GM19452 (cell line): Measurements from ENCODE around the gene SEPTIN1.
"Not testable (repeated sequence)": the region's sequence is repeated elsewhere in the genome, so short reads cannot be mapped to it uniquely, and the experiment has no call there.

Experiments
- ATAC-seq: cut with Tn5 transposase; IDR thresholded peaks from one replicate; pipeline ENCODE4 v1.9.1; 2021; ENCODE audit not compliant: unreplicated experiment

Gene SEPTIN1

DNA sequence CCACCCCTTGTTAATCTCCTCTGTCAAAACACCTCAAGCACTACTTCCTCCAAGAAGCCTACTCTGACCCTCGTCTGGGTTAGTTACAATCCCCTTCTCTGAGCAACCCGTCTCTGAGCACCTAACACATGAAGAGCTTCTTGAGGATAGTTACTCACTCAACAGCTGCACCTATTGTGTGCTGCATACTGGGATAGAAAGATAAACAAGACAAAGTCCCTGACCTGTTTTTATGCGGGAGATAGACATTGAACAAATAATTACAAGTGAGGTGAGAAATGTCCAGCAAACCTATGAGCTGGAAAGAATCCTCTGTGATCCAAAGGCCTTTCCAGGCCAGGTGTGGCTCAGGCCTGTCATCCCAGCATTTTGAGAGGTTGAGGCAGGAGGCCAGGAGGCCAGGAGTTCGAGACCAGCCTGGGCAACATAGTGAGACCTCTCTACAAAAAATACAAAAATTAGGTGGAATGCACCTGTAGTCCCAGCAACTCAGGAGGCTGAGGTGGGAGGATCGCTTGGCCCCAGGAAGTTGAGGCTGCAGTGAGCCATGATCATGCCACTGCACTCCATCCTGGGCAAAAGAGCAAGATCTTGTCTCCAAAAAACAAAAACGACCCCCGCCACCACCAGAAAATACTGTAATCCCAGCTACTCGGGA is 19.5 kb upstream of the SEPTIN1 start:
- ATAC-seq: no peak

- ATAC-seq: no peak
Measured at GRCh38 chr16:30399435-30400186, 17.2 kb upstream of the SEPTIN1 start.

DNA sequence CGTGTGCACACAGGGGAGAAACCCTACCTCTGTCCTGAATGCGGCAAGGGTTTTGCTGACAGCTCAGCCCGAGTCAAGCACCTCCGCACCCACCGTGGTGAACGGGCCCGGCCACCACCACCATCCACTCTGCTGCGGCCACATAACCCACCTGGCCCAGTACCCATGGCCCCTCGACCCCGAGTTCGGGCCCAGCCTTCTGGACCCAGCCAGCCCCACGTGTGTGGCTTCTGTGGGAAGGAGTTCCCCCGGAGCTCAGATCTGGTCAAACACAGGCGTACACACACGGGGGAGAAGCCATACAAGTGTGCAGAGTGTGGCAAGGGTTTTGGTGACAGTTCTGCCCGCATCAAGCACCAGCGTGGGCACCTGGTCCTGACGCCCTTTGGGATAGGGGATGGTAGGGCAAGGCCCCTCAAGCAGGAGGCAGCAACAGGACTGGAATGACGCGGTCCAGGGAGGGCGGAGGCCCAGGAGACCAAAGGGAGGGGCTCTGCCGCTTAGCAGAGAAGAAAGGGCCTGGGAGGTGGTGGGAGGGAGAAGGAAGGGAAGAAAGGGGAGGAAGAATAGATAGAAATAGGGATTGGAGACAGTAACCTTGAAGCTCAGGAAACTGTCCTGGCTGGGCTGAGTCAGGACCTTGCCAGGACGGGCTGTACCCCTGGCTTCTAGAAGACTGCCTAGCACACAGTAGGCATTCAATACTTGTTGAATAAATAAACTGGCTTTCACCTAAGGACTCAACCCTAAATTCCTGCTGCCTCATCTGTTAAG is 16.5 kb upstream of the SEPTIN1 start:
- no peak for ATAC-seq

- ATAC-seq: no peak
Measured at GRCh38 chr16:30397776-30398660, 15.7 kb upstream of the SEPTIN1 start.

GRCh38 chr16:30397056-30397455 is 14.7 kb upstream of the SEPTIN1 start:
- no peak for ATAC-seq

DNA sequence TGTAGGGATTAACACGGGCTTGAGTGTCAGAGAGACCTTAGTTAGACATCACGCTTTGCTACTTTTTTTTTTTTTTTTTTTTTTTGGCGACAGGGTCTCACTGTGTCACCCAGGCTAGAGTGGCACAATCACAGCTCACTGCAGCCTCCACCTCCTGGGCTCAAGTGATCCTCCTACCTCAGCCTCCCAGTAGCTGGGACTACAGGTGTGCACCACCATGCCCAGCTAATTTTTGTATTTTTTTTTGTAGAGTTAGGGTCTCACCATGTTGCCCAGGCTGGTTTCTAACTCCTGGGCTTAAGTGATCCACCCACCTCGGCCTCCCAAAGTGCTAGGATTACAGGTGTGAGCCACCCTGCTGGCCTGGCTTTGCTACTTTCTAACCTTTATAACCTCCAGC is 14.3 kb upstream of the SEPTIN1 start:
- ATAC-seq: not testable (repeated sequence)

DNA sequence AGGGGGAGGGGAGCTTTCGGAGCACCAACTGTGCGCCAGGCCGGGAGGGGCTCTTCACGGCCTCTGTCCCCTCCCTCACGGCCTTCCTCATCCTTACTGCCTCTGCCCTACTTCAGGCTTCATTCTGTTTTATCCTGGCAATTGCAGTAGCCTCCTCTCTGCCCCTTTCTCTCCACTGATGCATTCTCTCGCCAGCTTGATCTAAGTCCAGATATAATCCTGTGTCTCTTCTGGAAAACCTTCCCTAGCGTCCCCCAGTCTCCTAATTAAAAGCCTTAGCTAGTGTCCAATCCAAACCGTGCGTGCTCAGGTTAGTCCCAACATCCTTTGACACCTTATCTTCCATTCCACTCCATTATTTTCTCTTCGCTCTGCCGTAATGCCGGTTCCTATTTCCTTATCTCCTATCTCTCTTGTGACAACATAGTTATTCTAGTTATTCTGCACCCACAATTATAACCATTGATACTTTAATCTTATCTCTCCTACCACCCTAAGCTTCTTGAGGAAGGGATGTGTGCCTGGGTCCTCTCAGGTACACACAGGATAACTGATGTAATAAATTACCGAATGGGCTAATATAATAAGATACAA is 13.7 kb upstream of the SEPTIN1 start:
- no peak for ATAC-seq

GRCh38 chr16:30395155-30395991 is 13.0 kb upstream of the SEPTIN1 start, which contains the start of gene ZNF48:
Gene ZNF48 (plus strand): TSS chr16:30395420. CDS start chr16:30395795, 375 bp downstream.
- ATAC-seq: peak; percentile 68

DNA sequence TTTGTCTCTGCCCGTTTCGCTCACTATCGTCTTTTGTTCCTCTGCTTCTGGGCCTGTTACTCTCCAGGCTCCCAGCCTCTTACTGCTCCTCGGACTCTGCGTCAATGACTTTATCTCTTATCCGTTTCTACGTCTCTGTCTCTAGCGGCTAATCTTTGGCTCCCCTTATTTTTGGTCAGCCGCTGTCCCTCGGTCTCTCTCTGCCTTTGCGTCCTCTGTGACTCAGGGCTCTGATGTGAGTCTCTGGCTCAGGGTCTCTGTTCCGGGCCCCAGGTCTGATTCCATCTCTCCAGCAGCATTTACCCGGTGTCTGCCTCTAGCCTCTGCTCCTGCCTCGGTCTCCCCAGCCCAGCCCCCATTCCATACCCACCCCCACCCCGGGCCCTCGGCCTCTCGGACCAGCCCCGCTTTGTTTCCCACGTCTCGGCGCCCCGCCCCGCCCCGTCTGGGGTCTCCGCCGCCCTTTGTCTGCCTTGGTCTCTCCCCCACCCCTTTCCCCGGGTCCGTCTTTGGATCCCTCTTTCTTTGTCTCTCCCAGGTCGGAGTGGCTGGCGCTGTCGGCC is 12.3 kb upstream of the SEPTIN1 start:
- ATAC-seq: no peak

GRCh38 chr16:30383521-30383920 is 1.2 kb upstream of the SEPTIN1 start:
- no peak for ATAC-seq

DNA sequence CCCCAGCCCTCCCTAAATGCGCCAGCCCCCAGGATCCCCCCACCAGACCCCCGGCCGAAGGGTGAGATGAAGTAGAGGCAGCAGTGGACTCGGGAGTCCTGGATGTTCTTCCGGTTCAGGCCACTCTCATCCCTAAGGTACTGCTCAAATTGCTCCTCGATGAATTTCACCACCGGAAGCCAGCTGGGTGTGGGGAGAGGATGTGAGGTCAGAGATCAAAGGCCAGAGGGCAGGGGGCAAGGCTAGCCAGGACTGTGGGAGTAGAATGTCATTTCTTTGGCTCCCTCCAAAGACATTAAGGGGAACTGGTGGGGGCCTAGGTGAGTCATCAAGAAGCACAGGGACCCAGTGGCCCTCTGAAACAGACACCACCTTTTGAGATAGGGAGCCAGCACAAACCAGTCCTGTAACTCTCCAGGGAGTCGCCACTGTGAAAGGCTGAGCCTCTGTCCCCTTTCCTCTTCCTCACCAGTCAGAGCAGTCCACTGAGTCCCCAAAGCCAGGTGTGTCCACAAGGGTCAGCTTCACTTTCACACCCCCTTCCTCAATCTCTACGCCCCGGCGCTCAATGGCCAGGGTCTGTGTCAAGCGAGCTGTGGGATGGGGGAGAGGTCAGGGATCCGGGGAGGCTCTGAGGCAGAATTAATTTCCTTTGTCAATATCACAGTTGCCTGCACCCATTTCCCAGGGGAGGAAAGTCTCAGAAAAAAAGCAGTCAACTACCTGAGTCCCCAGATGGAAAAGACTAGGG is 895 bp downstream of the SEPTIN1 start:
- ATAC-seq: no peak

- ATAC-seq: no peak
Measured at GRCh38 chr16:30380803-30381208, 1.6 kb downstream of the SEPTIN1 start.

DNA sequence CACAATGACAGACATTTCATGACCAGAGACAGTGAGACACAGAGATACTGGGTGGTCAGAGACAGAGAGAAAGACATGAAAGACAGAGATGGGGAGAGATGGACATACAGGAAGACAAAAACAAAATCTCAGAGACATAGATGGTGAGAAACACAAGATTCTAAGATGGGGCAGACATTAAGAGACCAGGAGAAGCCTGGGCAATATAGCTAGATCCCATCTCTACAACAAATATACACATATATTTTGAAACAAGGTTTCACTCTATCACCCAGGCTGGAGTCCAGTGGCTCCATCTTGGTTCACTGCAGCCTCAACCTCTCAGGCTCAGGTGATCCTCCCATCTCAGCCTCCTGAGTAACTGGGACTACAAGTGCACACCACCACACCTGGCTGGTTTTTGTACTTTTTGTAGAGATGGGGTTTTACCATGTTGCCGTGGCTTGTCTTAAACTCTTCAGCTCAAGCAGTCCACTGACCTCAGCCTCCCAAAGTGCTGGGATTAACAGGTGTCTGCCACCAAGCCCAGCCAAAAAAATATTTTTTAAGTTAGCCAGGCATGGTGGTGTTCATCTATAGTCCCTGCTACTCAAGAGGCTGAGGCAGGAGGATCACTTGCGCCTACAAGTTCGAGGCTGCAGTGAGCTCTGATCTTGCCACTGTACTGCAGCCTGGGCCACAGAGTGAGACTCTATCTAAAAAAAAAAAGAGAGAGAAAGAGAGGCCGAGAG is 2.1 kb downstream of the SEPTIN1 start:
- ATAC-seq: no peak

DNA sequence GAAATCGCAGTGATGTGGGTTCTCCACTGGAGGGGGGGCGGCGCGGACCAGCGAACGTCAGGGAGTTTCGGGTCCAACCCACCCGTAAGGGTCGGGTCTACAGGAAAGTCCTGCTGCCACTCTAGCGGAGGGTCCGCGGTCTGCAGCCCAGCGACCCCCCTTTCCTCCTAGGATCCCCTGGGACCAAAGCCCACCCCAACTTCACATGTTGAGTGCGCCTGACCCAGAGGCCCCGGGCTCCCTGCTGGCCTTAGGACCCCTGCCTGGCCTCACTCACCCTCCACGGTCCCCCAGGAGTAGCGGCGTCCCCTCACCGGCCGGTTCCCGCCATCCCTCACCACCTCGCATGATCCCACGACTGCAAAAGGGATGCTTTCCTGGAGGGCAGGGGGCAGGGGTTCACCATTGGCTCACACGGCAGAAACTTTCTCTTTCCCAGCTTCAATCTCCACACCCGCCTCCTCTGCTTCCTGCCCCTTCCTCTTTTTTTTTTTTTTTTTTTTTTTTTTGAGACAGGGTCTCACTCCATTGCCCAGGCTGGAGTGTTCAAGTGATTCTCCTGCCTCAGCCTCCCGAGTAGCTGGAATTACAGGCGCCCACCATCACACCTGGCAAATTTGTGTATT is 3.1 kb downstream of the SEPTIN1 start:
- no peak for ATAC-seq

DNA sequence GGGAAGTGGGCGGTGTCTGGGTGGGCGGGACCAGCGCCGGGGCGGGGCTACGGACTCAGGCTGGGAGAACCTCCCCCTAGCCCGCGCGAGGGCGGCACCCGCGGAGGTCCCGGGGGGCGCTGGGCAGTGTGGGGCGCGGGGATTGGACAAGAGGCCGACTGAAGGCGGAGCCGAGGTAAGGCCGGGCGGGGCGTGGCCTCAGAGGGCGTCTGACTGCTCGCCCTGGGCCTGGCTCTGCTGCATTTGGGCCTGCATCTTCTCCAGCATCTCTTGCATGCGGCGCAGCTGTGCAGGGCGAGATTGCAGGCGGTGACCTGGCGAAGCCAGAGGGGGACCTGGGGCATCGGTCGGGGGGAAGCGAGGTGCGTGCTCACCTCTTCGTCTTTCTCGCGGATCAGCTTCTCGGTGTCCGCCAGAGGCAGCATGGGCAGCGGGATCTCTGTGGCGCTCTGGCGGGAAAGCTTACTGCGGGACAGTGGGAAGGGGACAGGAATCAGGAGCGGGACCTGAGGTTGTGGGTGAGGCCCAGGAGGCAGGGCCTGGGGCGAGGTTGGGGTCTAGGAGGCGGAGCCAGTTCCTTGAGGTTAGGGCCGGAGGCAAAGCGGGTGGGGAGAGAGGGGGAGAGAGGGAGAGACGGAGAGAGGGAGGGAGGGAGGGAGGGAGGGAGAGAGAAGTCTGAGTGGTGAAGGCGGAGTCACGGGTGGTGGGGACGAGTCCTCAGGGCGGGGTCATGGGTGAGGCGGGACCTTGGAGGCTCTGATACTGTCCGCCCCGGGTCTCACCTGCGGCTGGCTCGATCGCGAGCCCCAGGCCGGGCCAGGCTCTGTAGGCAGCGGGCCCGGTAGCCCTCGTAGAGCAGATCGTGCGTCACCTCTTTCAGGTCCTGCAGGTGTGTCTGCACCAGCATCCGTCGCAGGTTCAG is 3.9 kb downstream of the SEPTIN1 start:
- ATAC-seq: peak; percentile 83

- ATAC-seq: peak; percentile 36
Measured at GRCh38 chr16:30377812-30378235, 4.5 kb downstream of the SEPTIN1 start.
